Measurements from ENCODE around the gene TBC1D22A.
"Not testable (repeated sequence)": the region's sequence is repeated elsewhere in the genome, so short reads cannot be mapped to it uniquely, and the experiment has no call there.

TBC1D22A gene

GRCh38 chr22:47155912-47156311 is 393.5 kb downstream of the TBC1D22A start:
- no peak for DNase-seq (ENCODE audit: low spot score)

- DNase-seq (ENCODE audit: low spot score) = no peak
Observed at GRCh38 chr22:47156352-47157092, 394.1 kb downstream of the TBC1D22A start.

- DNase-seq (ENCODE audit: low spot score) = no peak
Observed at GRCh38 chr22:47157093-47157420, 394.6 kb downstream of the TBC1D22A start.

- DNase-seq (ENCODE audit: low spot score) = no peak
Observed at GRCh38 chr22:47157486-47158270, 395.2 kb downstream of the TBC1D22A start.

GRCh38 chr22:47158457-47158856 is 396.0 kb downstream of the TBC1D22A start:
- no peak for DNase-seq (ENCODE audit: low spot score)

- no peak for DNase-seq (ENCODE audit: low spot score)
Observed at GRCh38 chr22:47159592-47159991, 397.1 kb downstream of the TBC1D22A start.

GRCh38 chr22:47160141-47160541 is 397.7 kb downstream of the TBC1D22A start:
- no peak for DNase-seq (ENCODE audit: low spot score)

- DNase-seq (ENCODE audit: low spot score) = no peak
Observed at GRCh38 chr22:47160781-47161520, 398.5 kb downstream of the TBC1D22A start.

GRCh38 chr22:47161631-47162030 is 399.2 kb downstream of the TBC1D22A start:
- DNase-seq (ENCODE audit: low spot score) = no peak

- DNase-seq (ENCODE audit: low spot score) = no peak
Observed at GRCh38 chr22:47162865-47163264, 400.4 kb downstream of the TBC1D22A start.

- DNase-seq (ENCODE audit: low spot score) = no peak
Observed at GRCh38 chr22:47163481-47163855, 401.0 kb downstream of the TBC1D22A start.

- no peak for DNase-seq (ENCODE audit: low spot score)
Observed at GRCh38 chr22:47163856-47164513, 401.5 kb downstream of the TBC1D22A start.

GRCh38 chr22:47164514-47165337 is 402.3 kb downstream of the TBC1D22A start:
- no peak for DNase-seq (ENCODE audit: low spot score)

- DNase-seq (ENCODE audit: low spot score) = no peak
Observed at GRCh38 chr22:47165338-47166032, 403.0 kb downstream of the TBC1D22A start.

GRCh38 chr22:47166033-47166404 is 403.6 kb downstream of the TBC1D22A start:
- no peak for DNase-seq (ENCODE audit: low spot score)

GRCh38 chr22:47166446-47167016 is 404.1 kb downstream of the TBC1D22A start:
- DNase-seq (ENCODE audit: low spot score) = no peak

- no peak for DNase-seq (ENCODE audit: low spot score)
Observed at GRCh38 chr22:47167056-47167455, 404.6 kb downstream of the TBC1D22A start.

- not testable (repeated sequence) for DNase-seq (ENCODE audit: low spot score)
Observed at GRCh38 chr22:47167921-47168320, 405.5 kb downstream of the TBC1D22A start.

- no peak for DNase-seq (ENCODE audit: low spot score)
Observed at GRCh38 chr22:47168441-47168840, 406.0 kb downstream of the TBC1D22A start.

Measured in CD4-positive, alpha-beta T cell treated with Interleukin-2 at 100 ng/mL for 4 hours (primary cell).